Activated T-helper 17 cell treated with anti-CD3 and anti-CD28 coated beads, Interleukin-2, amount 50 U/mL, for 72 hours (primary cell): ENCODE measurements around the gene VSIG10L. TPM values are rescaled to one million over a fixed set of nuclear protein-coding genes. Genes with fewer than 3 reads are reported as not detected.

Experiments
- ATAC-seq: fragments of 150-1000 bp; cut with Tn5 transposase; replicated peaks from 2 replicates; pipeline ENCODE4 v1.10.0; 2021; ENCODE audit warnings: mild to moderate bottlenecking, moderate library complexity
- H3K27ac Mint-ChIP-seq: one replicate; pipeline ENCODE4 v1.8.0; 2022; ENCODE audit warnings: mixed read lengths
- H3K27me3 Mint-ChIP-seq: one replicate; pipeline ENCODE4 v1.8.0; 2022; ENCODE audit warnings: mixed read lengths
- H3K36me3 Mint-ChIP-seq: one replicate; pipeline ENCODE4 v1.8.0; 2022; ENCODE audit warnings: low read depth, mild to moderate bottlenecking, mixed read lengths
- H3K4me1 Mint-ChIP-seq: one replicate; pipeline ENCODE4 v1.8.0; 2022; ENCODE audit warnings: mixed read lengths
- H3K4me3 Mint-ChIP-seq: one replicate; pipeline ENCODE4 v1.8.0; 2022; ENCODE audit warnings: mild to moderate bottlenecking, mixed read lengths
- H3K9me3 Mint-ChIP-seq: one replicate; pipeline ENCODE4 v1.8.0; 2022; ENCODE audit warnings: mixed read lengths
- total RNA-seq, 2 donors: library from RNA; stranded (reverse); gene quantifications; one replicate each; pipeline ENCODE4 v1.2.3, GENCODE V29; 2022

The VSIG10L gene
- total RNA-seq, 2 donors from 2014 or later, result 1.2 to 5.2 TPM

- no peak for ATAC-seq
- Mint-ChIP-seq H3K27ac (peak within 1 kb of the TSS; percentile 98), H3K4me3 (peak within 1 kb of the TSS; percentile 100), H3K9me3 (no peaks in the 10 kb centered on the region), H3K4me1 (peaks cover 43% of the 10 kb centered on the region), H3K36me3 (peaks cover 25% of the 10 kb centered on the region), H3K27me3 (no peaks in the 10 kb centered on the region)
Measured at GRCh38 chr19:51368366-51369282, 26.7 kb upstream of the VSIG10L start, which contains the start of gene CLDND2. Gene CLDND2 (minus strand): TSS chr19:51369003. CDS start chr19:51368577, 426 bp downstream.

GRCh38 chr19:51367565-51368365 is 25.8 kb upstream of the VSIG10L start:
- peak overlapping the region; percentile 98 for H3K27ac Mint-ChIP-seq
- H3K27me3 Mint-ChIP-seq, result no peaks in the 10 kb centered on the region
- H3K9me3 Mint-ChIP-seq, result no peaks in the 10 kb centered on the region
- peak overlapping the region; percentile 100 for H3K4me3 Mint-ChIP-seq
- peaks cover 47% of the 10 kb centered on the region for H3K4me1 Mint-ChIP-seq
- peak; percentile 83 for ATAC-seq
- H3K36me3 Mint-ChIP-seq, result peaks cover 30% of the 10 kb centered on the region

GRCh38 chr19:51367255-51367564 is 25.3 kb upstream of the VSIG10L start:
- no peak for ATAC-seq
- Mint-ChIP-seq H3K27ac (peak overlapping the region; percentile 98), H3K4me3 (peak overlapping the region; percentile 100), H3K36me3 (peaks cover 33% of the 10 kb centered on the region), H3K27me3 (no peaks in the 10 kb centered on the region), H3K4me1 (peaks cover 44% of the 10 kb centered on the region), H3K9me3 (no peaks in the 10 kb centered on the region)

GRCh38 chr19:51366389-51367254 is 24.7 kb upstream of the VSIG10L start:
- Mint-ChIP-seq H3K4me1 (peaks cover 38% of the 10 kb centered on the region), H3K27me3 (no peaks in the 10 kb centered on the region), H3K4me3 (peak overlapping the region; percentile 100), H3K9me3 (no peaks in the 10 kb centered on the region), H3K27ac (peak overlapping the region; percentile 98), H3K36me3 (peaks cover 33% of the 10 kb centered on the region)
- peak; percentile 70 for ATAC-seq

GRCh38 chr19:51365965-51366388 is 24.0 kb upstream of the VSIG10L start, which contains the start of gene ETFB:
Gene ETFB (minus strand): TSS chr19:51366388. CDS start chr19:51366326, 62 bp downstream.
- Mint-ChIP-seq H3K36me3 (peaks cover 33% of the 10 kb centered on the region), H3K4me1 (peaks cover 32% of the 10 kb centered on the region), H3K4me3 (peak within 1 kb of the TSS; percentile 100), H3K27me3 (no peaks in the 10 kb centered on the region), H3K27ac (peak within 1 kb of the TSS; percentile 98), H3K9me3 (no peaks in the 10 kb centered on the region)
- ATAC-seq, result no peak

- Mint-ChIP-seq H3K4me3 (peak overlapping the region; percentile 100), H3K27me3 (no peaks in the 10 kb centered on the region), H3K4me1 (peaks cover 26% of the 10 kb centered on the region), H3K36me3 (peaks cover 33% of the 10 kb centered on the region), H3K27ac (peak overlapping the region; percentile 98), H3K9me3 (no peaks in the 10 kb centered on the region)
- no peak for ATAC-seq
Measured at GRCh38 chr19:51365211-51365964, 23.4 kb upstream of the VSIG10L start.

GRCh38 chr19:51364200-51365106 is 22.5 kb upstream of the VSIG10L start:
- H3K4me3 Mint-ChIP-seq, result peak overlapping the region; percentile 76
- H3K4me1 Mint-ChIP-seq, result peaks cover 25% of the 10 kb centered on the region
- H3K27ac Mint-ChIP-seq, result peak overlapping the region; percentile 91
- H3K9me3 Mint-ChIP-seq, result no peaks in the 10 kb centered on the region
- ATAC-seq, result no peak
- no peaks in the 10 kb centered on the region for H3K27me3 Mint-ChIP-seq
- peaks cover 33% of the 10 kb centered on the region for H3K36me3 Mint-ChIP-seq

- Mint-ChIP-seq H3K4me3 (no peak overlapping the region), H3K4me1 (peaks cover 27% of the 10 kb centered on the region), H3K27ac (no peak overlapping the region), H3K27me3 (no peaks in the 10 kb centered on the region), H3K36me3 (peaks cover 17% of the 10 kb centered on the region), H3K9me3 (no peaks in the 10 kb centered on the region)
- ATAC-seq, result no peak
Measured at GRCh38 chr19:51361239-51361638, 19.3 kb upstream of the VSIG10L start.

- Mint-ChIP-seq H3K27ac (no peak overlapping the region), H3K27me3 (no peaks in the 10 kb centered on the region)
Measured at GRCh38 chr19:51359294-51359693, 17.4 kb upstream of the VSIG10L start.

GRCh38 chr19:51357952-51358351 is 16.0 kb upstream of the VSIG10L start:
- Mint-ChIP-seq H3K4me1 (peaks cover 22% of the 10 kb centered on the region), H3K27me3 (no peaks in the 10 kb centered on the region), H3K4me3 (no peak overlapping the region), H3K36me3 (peaks cover 6% of the 10 kb centered on the region), H3K27ac (no peak overlapping the region), H3K9me3 (no peaks in the 10 kb centered on the region)
- no peak for ATAC-seq

More at GRCh38 chr19:51359294-51359693, 17.4 kb upstream of the VSIG10L start:
- peaks cover 32% of the 10 kb centered on the region for H3K4me1 Mint-ChIP-seq
- H3K36me3 Mint-ChIP-seq, result peaks cover 14% of the 10 kb centered on the region
- no peak for ATAC-seq
- H3K4me3 Mint-ChIP-seq, result no peak overlapping the region
- H3K9me3 Mint-ChIP-seq, result no peaks in the 10 kb centered on the region

- H3K9me3 Mint-ChIP-seq, result no peaks in the 10 kb centered on the region
- H3K27ac Mint-ChIP-seq, result no peak overlapping the region
- no peak overlapping the region for H3K4me3 Mint-ChIP-seq
- ATAC-seq, result no peak
- peaks cover 18% of the 10 kb centered on the region for H3K36me3 Mint-ChIP-seq
- H3K27me3 Mint-ChIP-seq, result no peaks in the 10 kb centered on the region
- H3K4me1 Mint-ChIP-seq, result peaks cover 24% of the 10 kb centered on the region
Measured at GRCh38 chr19:51356159-51356801, 14.3 kb upstream of the VSIG10L start.

GRCh38 chr19:51354742-51355148 is 12.8 kb upstream of the VSIG10L start:
- no peaks in the 10 kb centered on the region for H3K9me3 Mint-ChIP-seq
- H3K36me3 Mint-ChIP-seq, result peaks cover 28% of the 10 kb centered on the region
- no peaks in the 10 kb centered on the region for H3K27me3 Mint-ChIP-seq
- ATAC-seq, result peak; percentile 37
- H3K27ac Mint-ChIP-seq, result peak overlapping the region; percentile 40
- H3K4me3 Mint-ChIP-seq, result peak overlapping the region; percentile 29
- peaks cover 24% of the 10 kb centered on the region for H3K4me1 Mint-ChIP-seq
